GM18505 (cell line): ENCODE data around the gene USP34.

ENCODE experiments used
- ATAC-seq: cut with Tn5 transposase; IDR thresholded peaks from one replicate; pipeline ENCODE4 v1.9.1; 2021; ENCODE audit not compliant: unreplicated experiment
- POLR2A ChIP-seq: IDR thresholded peaks from 4 replicates; pipeline ENCODE4 v1.6.1; 2011; ENCODE audit warnings: borderline replicate concordance; ENCODE audit not compliant: insufficient read depth, insufficient read length; ENCODE audit errors: extremely low read depth

USP34 gene

DNA sequence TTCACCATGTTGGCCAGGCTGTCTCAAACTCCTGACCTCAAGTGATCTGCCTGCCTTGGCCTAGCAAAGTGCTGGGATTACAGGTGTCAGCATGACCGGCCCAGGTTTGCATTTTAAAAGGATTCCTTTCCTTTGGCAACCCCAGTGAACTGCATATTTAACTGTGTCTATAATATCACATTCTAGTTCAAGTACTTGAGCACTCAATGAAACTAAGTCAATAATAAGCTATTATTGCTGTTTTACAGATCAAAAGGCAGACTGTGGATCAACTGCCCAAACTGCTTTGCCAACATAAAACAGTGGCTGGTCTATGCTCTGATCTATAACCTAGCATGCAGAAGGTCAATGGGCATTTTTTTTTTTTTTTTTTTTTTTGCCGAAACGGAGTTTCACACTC lies 144.5 kb downstream of the USP34 start:
- no peak for TF ChIP-seq POLR2A
- no peak for ATAC-seq

DNA sequence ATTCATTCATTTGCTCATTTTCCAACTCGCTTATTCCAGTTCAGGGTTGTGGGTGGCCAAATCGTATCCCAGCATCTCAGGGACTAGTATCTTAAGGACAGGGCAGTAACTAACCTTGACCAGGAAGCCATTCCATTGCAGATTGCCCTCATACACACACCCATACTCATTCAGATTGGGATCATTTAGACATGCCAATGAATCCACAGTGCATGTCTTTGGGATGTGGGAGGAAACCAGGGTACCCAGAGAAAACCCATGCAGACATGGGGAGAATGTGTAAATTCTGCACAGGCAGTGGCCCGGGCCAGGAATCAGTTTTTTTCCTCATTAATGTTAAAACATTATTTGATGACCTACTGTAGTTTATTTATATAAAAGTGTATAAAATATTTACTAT lies 150.7 kb downstream of the USP34 start:
- no peak for ATAC-seq
- TF ChIP-seq POLR2A: no peak

GRCh38 chr2:61318553-61318952 lies 152.3 kb downstream of the USP34 start:
- no peak for ATAC-seq

DNA sequence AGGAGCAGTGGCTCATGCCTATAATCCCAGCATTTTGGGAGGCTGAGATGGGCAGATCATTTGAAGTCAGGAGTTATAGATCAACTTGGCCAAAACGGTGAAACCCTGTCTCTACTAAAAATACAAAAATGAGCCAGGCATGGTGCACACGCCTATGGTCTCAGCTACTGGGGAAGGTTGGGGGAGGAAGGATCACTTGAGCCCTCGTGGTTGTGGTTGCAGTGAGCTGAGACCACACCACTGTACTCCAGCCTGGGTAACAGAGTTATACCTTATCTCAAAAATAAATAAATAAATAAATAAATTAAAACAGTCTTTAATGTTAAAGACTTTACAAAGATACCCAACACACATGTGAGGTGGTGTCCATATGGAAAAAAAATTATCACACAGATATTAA lies 174.9 kb downstream of the USP34 start:
- ATAC-seq: no peak
- no peak for TF ChIP-seq POLR2A

More at GRCh38 chr2:61318553-61318952, 152.3 kb downstream of the USP34 start:
- no peak for TF ChIP-seq POLR2A

DNA sequence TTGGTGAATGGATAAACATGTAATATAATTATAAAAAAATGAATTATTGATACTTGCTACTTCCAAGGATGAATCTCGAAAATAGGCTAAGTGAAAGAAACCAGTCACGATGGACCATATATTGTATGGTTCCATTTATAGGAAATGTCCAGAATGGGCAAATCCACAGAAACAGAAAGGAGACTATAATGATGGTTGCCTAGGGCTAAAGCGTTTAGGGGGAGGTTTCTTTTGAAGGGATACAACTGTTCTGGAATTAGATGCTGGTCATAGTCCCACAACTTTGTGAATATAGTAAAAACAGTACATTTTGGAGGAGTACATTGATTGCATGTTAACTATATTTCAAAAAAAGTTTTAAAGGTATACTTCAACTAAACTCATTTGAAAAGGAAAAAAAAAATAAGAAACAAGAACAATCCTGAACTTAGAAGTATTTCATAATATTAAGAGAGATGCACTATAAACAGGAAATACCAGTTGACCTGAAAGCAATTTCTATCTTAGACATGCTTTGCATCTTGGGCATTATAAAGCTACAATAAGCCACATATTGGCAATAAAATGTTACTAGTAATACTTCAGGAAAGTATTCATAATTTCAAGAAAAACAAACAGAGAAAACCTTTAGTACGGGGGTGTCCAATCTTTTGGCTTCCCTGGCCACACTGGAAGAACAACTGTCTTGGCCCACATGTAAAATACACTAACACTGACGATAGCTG lies 178.9 kb downstream of the USP34 start:
- TF ChIP-seq POLR2A: no peak
- no peak for ATAC-seq

- TF ChIP-seq POLR2A: no peak
Observed at GRCh38 chr2:61288070-61288841, 182.6 kb downstream of the USP34 start.

DNA sequence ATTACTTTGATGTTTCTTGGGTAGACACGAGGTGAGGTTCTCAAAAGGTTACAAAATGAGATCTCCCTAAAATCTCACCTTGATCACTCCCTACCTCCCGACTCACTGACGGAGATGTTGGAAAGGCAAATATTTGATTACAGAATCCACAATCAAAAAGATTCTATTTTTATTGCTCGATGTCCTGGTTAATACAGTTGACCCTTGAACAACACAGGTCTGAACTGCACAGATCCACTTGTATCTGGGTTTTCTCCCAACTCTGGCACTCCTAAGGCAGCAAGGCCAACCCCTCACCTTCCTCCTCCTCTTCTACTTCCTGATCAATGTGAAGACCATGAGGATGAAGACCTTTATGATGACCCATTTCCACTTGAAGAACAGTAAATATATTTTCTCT lies 183.6 kb downstream of the USP34 start:
- no peak for TF ChIP-seq POLR2A
- ATAC-seq: no peak

More at GRCh38 chr2:61288070-61288841, 182.6 kb downstream of the USP34 start:
- no peak for ATAC-seq

- no peak for TF ChIP-seq POLR2A
- no peak for ATAC-seq
Observed at GRCh38 chr2:61283443-61284160, 187.3 kb downstream of the USP34 start.

GRCh38 chr2:61282104-61282590 lies 188.7 kb downstream of the USP34 start:
- ATAC-seq: no peak
- TF ChIP-seq POLR2A: no peak

- no peak for ATAC-seq
- TF ChIP-seq POLR2A: no peak
Observed at GRCh38 chr2:61281321-61281720, 189.6 kb downstream of the USP34 start.

DNA sequence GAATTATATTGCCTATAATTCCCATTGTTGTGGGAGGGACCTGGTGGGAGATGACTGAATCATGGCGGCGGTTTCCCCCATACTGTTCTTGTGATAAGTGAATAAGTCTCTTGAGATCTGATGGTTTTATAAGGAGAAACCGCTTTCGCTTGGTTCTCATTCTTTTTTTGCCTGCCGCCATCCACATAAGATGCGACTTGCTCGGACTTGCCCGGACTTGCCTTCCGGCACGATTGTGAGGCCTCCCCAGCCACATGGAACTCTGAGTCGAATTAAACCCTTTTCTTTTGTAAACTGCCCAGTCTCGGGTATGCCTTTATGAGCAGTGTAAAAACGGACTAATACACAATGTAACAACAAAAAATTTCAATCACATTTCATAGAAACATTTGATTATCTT lies 193.1 kb downstream of the USP34 start:
- ATAC-seq: no peak
- no peak for TF ChIP-seq POLR2A

DNA sequence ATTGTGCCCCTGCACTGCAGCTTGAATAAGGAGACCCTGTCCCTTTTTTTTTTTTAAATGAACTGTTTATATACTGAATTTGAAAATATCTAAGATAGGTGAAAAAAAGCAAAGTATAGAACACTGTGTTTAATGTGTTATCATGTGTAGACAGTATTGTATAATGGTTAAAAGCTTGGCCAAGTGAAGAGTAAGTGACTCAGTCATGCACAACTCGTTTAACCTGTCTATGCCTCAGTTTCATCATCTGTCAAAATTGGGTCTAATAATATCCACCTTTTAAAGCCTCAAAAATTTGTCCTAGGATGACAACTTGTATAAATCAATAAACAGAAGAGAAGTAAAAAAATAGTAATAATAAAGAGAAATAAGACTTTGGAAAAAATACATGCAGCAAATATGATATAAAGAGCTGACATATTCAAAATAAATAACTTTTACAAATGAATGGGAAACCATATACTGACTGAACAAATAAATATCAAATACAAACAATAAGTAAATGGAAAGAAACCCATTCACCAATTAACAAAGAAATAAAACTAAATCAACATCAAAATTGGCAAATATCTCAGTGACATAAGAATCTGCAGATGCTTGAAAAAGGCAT lies 195.2 kb downstream of the USP34 start:
- TF ChIP-seq POLR2A: no peak
- no peak for ATAC-seq
